Measurements from ENCODE around the gene LNX1.

Gene LNX1

DNA sequence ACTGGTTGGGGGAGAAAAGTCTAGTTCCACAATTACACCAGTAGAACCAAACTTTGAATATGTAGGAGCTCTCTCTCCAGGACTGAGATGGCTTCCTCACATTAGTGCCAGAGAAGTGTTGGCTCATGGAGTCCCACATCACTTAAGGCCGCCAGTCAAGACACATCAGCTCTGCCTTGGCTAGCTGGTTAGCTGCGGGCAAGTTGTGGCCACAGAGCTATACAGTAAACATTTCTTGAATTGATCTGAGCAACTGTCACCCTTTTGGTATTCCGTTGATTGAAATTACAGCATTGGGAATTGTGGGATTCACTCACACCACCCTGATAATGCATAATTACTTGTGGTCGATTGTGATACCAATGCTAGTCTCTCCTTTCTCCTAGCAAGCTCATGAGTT, 76.2 kb downstream of the LNX1 start:
- Mint-ChIP-seq H3K9me3 (ENCODE audit: low read depth) (no peaks in the 10 kb centered on the region), H3K27me3 (peaks cover 7% of the 10 kb centered on the region), H3K27ac (no peak overlapping the region), H3K36me3 (no peaks in the 10 kb centered on the region), H3K4me1 (ENCODE audit: low read depth) (no peaks in the 10 kb centered on the region), H3K4me3 (no peak overlapping the region)

DNA sequence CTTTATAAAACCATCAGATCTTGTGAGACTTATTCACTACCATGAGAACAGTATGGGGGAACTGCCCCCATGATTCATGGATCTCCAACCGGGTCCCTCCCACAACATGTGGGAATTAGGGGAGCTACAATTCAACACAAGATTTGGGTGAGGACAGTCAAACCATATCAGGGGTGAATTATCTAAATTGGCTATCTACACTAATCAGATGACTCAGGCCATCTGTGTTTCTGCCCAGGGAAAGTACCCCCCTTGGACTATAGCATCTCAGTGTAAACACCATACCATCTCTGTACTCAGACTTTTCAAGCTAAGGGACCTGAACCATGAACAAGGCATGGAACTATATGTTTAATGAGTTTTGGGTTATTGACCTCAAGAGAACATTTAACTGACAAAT, 76.8 kb downstream of the LNX1 start:
- H3K9me3 Mint-ChIP-seq (ENCODE audit: low read depth): no peaks in the 10 kb centered on the region
- H3K4me3 Mint-ChIP-seq: no peak overlapping the region
- H3K27me3 Mint-ChIP-seq: peaks cover 4% of the 10 kb centered on the region
- no peaks in the 10 kb centered on the region for H3K36me3 Mint-ChIP-seq
- no peaks in the 10 kb centered on the region for H3K4me1 Mint-ChIP-seq (ENCODE audit: low read depth)
- H3K27ac Mint-ChIP-seq: no peak overlapping the region

- Mint-ChIP-seq H3K36me3 (no peaks in the 10 kb centered on the region), H3K27ac (no peak overlapping the region)
Measured at GRCh38 chr4:53512608-53513007, 78.7 kb downstream of the LNX1 start.

GRCh38 chr4:53511014-53511413, 80.3 kb downstream of the LNX1 start:
- Mint-ChIP-seq H3K4me3 (no peak overlapping the region), H3K9me3 (ENCODE audit: low read depth) (no peaks in the 10 kb centered on the region), H3K4me1 (ENCODE audit: low read depth) (no peaks in the 10 kb centered on the region), H3K36me3 (no peaks in the 10 kb centered on the region), H3K27ac (no peak overlapping the region), H3K27me3 (peaks cover 2% of the 10 kb centered on the region)

More at GRCh38 chr4:53512608-53513007, 78.7 kb downstream of the LNX1 start:
- H3K4me1 Mint-ChIP-seq (ENCODE audit: low read depth): no peaks in the 10 kb centered on the region
- H3K4me3 Mint-ChIP-seq: no peak overlapping the region
- no peaks in the 10 kb centered on the region for H3K9me3 Mint-ChIP-seq (ENCODE audit: low read depth)
- peaks cover 2% of the 10 kb centered on the region for H3K27me3 Mint-ChIP-seq

DNA sequence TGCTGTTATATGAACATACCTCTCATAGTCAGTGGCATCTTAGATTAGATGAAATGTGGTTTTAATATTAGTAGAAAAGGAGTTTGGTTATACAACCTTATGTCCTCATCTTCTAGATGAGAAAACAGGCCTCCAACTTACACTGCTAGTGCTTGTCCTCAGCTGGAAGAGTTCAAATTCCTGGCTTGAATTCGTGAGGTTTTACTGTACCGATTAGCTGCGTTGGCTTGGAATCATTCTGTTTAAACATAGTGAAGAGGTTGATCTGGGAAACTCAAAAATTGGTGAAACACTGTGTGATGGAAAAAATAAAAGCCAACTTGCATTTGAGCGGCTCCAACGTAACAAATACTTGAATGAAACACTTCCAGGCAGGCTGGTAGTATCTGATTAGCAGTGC, 81.0 kb downstream of the LNX1 start:
- H3K4me1 Mint-ChIP-seq (ENCODE audit: low read depth): no peaks in the 10 kb centered on the region
- no peak overlapping the region for H3K4me3 Mint-ChIP-seq
- no peaks in the 10 kb centered on the region for H3K36me3 Mint-ChIP-seq
- no peak overlapping the region for H3K27ac Mint-ChIP-seq
- no peaks in the 10 kb centered on the region for H3K9me3 Mint-ChIP-seq (ENCODE audit: low read depth)
- H3K27me3 Mint-ChIP-seq: peaks cover 2% of the 10 kb centered on the region

DNA sequence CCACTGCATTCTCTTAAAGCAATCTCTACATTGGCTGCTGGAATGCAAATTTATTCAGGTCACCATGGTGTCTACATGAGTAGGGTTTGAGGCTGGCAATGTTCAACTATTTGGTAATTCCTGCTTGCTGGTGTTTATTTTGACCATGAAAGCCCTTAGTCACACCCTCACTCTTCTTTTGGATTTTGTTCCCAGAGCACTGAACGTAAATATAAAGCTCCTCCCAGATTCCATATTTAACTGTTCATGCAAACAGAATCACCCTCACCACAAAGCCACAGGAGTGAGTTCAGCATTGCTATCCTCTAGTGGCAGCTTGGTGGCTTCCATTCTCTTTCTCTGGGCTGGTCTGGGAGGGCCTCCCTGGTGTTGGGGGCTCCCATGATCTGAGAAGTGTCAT, 82.8 kb downstream of the LNX1 start:
- Mint-ChIP-seq H3K27ac (no peak overlapping the region), H3K9me3 (ENCODE audit: low read depth) (no peaks in the 10 kb centered on the region), H3K4me1 (ENCODE audit: low read depth) (no peaks in the 10 kb centered on the region), H3K27me3 (no peaks in the 10 kb centered on the region), H3K36me3 (no peaks in the 10 kb centered on the region), H3K4me3 (no peak overlapping the region)

GRCh38 chr4:53507671-53508286, 83.5 kb downstream of the LNX1 start:
- Mint-ChIP-seq H3K9me3 (ENCODE audit: low read depth) (no peaks in the 10 kb centered on the region), H3K27ac (no peak overlapping the region), H3K27me3 (no peaks in the 10 kb centered on the region), H3K4me1 (ENCODE audit: low read depth) (no peaks in the 10 kb centered on the region), H3K4me3 (no peak overlapping the region), H3K36me3 (no peaks in the 10 kb centered on the region)

DNA sequence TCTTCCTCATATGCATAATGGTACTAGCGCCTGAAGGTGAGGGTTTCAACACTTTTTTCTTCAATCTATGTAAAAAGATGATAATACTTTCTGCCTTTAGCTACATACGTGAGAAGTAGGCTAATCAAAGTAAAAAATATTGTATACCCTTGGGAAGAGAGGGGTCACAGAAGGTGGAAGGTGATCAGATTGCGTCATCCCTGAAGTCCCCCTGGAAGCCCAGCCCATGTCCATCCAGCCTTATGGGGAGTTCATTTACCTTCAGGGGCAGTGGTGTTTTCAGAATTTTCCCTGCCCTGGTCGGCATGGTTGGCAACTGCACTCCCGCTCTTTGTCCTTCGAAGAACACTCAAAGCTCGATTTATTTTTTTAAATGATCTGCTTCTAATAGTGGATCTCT, 84.2 kb downstream of the LNX1 start:
- Mint-ChIP-seq H3K36me3 (no peaks in the 10 kb centered on the region), H3K9me3 (ENCODE audit: low read depth) (no peaks in the 10 kb centered on the region), H3K27ac (no peak overlapping the region), H3K4me1 (ENCODE audit: low read depth) (no peaks in the 10 kb centered on the region), H3K4me3 (no peak overlapping the region), H3K27me3 (no peaks in the 10 kb centered on the region)

GRCh38 chr4:53505947-53506346, 85.3 kb downstream of the LNX1 start:
- Mint-ChIP-seq H3K9me3 (ENCODE audit: low read depth) (no peaks in the 10 kb centered on the region), H3K27ac (no peak overlapping the region), H3K36me3 (no peaks in the 10 kb centered on the region), H3K27me3 (no peaks in the 10 kb centered on the region), H3K4me3 (no peak overlapping the region), H3K4me1 (ENCODE audit: low read depth) (no peaks in the 10 kb centered on the region)

- no peak overlapping the region for H3K27ac Mint-ChIP-seq
- no peaks in the 10 kb centered on the region for H3K4me1 Mint-ChIP-seq (ENCODE audit: low read depth)
- H3K4me3 Mint-ChIP-seq: no peak overlapping the region
- H3K27me3 Mint-ChIP-seq: no peaks in the 10 kb centered on the region
- no peaks in the 10 kb centered on the region for H3K36me3 Mint-ChIP-seq
- no peaks in the 10 kb centered on the region for H3K9me3 Mint-ChIP-seq (ENCODE audit: low read depth)
Measured at GRCh38 chr4:53502094-53502493, 89.2 kb downstream of the LNX1 start.

GRCh38 chr4:53501561-53501960, 89.7 kb downstream of the LNX1 start:
- H3K9me3 Mint-ChIP-seq (ENCODE audit: low read depth): no peaks in the 10 kb centered on the region
- no peak overlapping the region for H3K4me3 Mint-ChIP-seq
- H3K27ac Mint-ChIP-seq: no peak overlapping the region
- H3K27me3 Mint-ChIP-seq: no peaks in the 10 kb centered on the region
- no peaks in the 10 kb centered on the region for H3K36me3 Mint-ChIP-seq
- H3K4me1 Mint-ChIP-seq (ENCODE audit: low read depth): no peaks in the 10 kb centered on the region

DNA sequence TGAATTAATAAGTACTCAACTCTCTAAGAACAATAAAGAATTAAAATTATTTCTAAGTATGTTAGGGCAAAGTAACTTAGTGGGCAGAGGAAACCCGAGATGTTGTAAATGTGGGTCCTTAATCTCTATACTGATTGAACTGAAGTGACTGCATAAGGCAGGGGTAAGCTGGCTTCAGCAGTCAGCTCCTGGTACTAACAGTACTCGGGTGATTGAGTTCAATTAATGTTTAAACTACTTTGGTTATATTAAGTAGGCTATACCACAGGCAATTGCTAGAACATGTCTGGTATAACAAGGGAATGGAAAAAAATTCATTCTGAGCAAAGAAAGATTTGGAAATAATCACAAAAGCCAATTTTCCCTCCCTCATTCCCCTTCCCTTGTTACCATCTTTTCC, 90.7 kb downstream of the LNX1 start:
- no peak overlapping the region for H3K27ac Mint-ChIP-seq
- H3K4me3 Mint-ChIP-seq: no peak overlapping the region
- no peaks in the 10 kb centered on the region for H3K27me3 Mint-ChIP-seq
- H3K4me1 Mint-ChIP-seq (ENCODE audit: low read depth): no peaks in the 10 kb centered on the region
- H3K9me3 Mint-ChIP-seq (ENCODE audit: low read depth): no peaks in the 10 kb centered on the region
- no peaks in the 10 kb centered on the region for H3K36me3 Mint-ChIP-seq

- H3K4me1 Mint-ChIP-seq (ENCODE audit: low read depth): no peaks in the 10 kb centered on the region
- no peaks in the 10 kb centered on the region for H3K9me3 Mint-ChIP-seq (ENCODE audit: low read depth)
- H3K27ac Mint-ChIP-seq: no peak overlapping the region
- no peaks in the 10 kb centered on the region for H3K27me3 Mint-ChIP-seq
- H3K4me3 Mint-ChIP-seq: no peak overlapping the region
- H3K36me3 Mint-ChIP-seq: no peaks in the 10 kb centered on the region
Measured at GRCh38 chr4:53499791-53500190, 91.5 kb downstream of the LNX1 start.

- Mint-ChIP-seq H3K27me3 (no peaks in the 10 kb centered on the region), H3K4me3 (no peak overlapping the region), H3K4me1 (ENCODE audit: low read depth) (no peaks in the 10 kb centered on the region), H3K36me3 (no peaks in the 10 kb centered on the region), H3K27ac (no peak overlapping the region), H3K9me3 (ENCODE audit: low read depth) (no peaks in the 10 kb centered on the region)
Measured at GRCh38 chr4:53498706-53499105, 92.6 kb downstream of the LNX1 start.

DNA sequence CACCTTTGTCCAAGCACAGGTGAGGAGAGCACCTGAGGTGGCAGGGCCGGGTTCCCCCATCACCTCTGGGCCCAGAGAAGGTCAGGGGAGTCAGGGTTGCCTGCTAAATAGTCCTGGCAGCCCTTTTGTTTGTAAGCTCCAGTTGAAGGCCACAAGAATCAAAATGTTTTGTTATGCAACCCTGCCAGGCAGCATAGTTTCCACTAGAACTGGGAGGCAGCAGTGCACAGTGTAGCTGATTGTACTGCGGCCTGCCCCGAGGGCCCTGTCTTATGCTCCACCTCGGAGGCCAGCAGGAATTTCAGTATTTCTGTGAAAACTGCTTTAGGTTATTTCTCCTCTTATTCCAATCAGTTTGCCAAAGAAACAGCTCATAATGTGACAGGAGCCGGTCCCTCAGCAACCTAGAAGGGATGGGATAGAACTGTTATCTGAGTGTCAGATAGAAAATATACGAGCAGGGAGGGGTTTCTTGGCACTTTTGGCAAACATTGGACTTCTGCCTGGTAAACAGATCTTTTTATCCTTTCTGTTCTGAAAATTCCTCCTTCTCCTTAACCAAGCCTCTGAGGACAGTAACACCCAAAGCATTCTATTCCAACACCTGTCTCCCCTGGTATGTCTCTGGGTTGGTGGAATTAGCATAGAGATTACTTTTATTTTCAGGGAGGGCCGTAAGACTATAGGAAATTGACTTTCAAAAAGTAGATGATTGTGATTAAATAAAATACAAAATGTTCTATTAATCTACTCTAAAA, 93.6 kb downstream of the LNX1 start:
- Mint-ChIP-seq H3K4me1 (ENCODE audit: low read depth) (no peaks in the 10 kb centered on the region), H3K4me3 (no peak overlapping the region), H3K27ac (no peak overlapping the region), H3K36me3 (no peaks in the 10 kb centered on the region), H3K9me3 (ENCODE audit: low read depth) (no peaks in the 10 kb centered on the region), H3K27me3 (no peaks in the 10 kb centered on the region)

- Mint-ChIP-seq H3K4me3 (no peak overlapping the region), H3K9me3 (ENCODE audit: low read depth) (no peaks in the 10 kb centered on the region), H3K27me3 (peaks cover 1% of the 10 kb centered on the region), H3K27ac (no peak overlapping the region), H3K4me1 (ENCODE audit: low read depth) (no peaks in the 10 kb centered on the region), H3K36me3 (no peaks in the 10 kb centered on the region)
Measured at GRCh38 chr4:53494851-53495250, 96.4 kb downstream of the LNX1 start.

Data from activated naive CD8-positive, alpha-beta T cell (primary cell).